ENCODE data around the gene KSR1. TPM values are rescaled to one million over a fixed set of nuclear protein-coding genes. Genes with fewer than 3 reads are reported as not detected.

KSR1 gene
- total and polyA plus RNA-seq, 10 of the 15 experiments (the other 5 are each of a cell fraction or from before 2014, with no cell fraction given): 0.97 to 66.6 (median 22.9) TPM

DNA sequence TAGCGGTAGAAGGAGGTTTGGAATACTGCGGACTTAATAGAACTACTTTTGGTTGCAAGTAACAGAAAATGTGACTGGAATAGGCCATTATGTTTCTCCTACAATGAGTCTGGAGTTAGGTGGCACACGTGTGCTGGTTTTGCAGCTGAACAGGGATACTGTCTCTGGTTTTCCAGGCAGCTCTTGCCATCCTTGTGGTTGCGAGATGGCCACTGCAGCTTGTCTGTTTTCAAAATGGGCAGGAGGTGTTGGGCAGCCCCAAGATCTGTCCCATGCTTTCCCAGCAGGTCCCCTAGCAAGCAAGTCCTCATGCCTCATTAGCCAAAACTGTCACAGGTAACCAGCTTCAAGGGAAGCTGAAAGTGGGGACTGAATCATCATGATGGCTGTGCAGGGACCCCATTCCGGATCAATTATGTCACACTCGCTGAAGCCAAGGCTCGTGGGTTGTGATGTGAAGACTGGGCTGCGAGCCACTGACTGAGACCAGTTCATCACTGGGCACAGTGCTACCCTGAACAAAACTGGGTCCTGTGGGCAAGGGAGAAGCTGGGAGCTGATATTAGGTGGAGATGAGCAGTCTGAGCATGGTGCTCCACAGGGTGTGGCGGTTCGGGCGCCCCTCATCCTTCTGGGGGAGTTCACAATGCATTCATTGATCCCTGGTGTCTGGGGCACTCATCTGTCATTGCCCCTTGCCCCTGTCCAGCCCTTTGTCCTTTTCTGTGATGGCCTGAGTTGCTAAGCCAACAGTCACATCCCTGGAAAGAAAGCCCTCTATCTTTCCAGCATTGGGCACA, 82.1 kb downstream of the KSR1 start:
- peaks cover 32% of the 10 kb centered on the region for H3K4me1 ChIP-seq (ENCODE audit: control insufficient read depth, insufficient read depth, low read length)
- TF ChIP-seq STAT1 (conservative IDR thresholded peaks at IDR 0.05) (no peak), ATF7 (IDR thresholded peaks at IDR 0.05; ENCODE audit: low read depth) (no peak), ASH2L (IDR thresholded peaks at IDR 0.05; ENCODE audit: borderline replicate concordance, low read depth) (no peak), RCOR1 (conservative IDR thresholded peaks at IDR 0.05; ENCODE audit: low read depth, low read length) (no peak), HCFC1 (IDR thresholded peaks at IDR 0.05; ENCODE audit: low read length) (no peak), NFYA (IDR thresholded peaks at IDR 0.05; ENCODE audit: borderline replicate concordance, low read depth, low read length) (no peak)
- TF ChIP-seq, protein P1, sequence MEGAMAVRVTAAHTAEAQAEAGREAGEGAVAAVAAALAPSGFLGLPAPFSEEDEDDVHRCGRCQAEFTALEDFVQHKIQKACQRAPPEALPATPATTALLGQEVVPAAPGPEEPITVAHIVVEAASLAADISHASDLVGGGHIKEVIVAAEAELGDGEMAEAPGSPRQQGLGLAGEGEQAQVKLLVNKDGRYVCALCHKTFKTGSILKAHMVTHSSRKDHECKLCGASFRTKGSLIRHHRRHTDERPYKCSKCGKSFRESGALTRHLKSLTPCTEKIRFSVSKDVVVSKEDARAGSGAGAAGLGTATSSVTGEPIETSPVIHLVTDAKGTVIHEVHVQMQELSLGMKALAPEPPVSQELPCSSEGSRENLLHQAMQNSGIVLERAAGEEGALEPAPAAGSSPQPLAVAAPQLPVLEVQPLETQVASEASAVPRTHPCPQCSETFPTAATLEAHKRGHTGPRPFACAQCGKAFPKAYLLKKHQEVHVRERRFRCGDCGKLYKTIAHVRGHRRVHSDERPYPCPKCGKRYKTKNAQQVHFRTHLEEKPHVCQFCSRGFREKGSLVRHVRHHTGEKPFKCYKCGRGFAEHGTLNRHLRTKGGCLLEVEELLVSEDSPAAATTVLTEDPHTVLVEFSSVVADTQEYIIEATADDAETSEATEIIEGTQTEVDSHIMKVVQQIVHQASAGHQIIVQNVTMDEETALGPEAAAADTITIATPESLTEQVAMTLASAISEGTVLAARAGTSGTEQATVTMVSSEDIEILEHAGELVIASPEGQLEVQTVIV (IDR thresholded peaks at IDR 0.05; ENCODE audit: borderline replicate concordance, partially characterized antibody): no peak
- TF ChIP-seq, protein P2, sequence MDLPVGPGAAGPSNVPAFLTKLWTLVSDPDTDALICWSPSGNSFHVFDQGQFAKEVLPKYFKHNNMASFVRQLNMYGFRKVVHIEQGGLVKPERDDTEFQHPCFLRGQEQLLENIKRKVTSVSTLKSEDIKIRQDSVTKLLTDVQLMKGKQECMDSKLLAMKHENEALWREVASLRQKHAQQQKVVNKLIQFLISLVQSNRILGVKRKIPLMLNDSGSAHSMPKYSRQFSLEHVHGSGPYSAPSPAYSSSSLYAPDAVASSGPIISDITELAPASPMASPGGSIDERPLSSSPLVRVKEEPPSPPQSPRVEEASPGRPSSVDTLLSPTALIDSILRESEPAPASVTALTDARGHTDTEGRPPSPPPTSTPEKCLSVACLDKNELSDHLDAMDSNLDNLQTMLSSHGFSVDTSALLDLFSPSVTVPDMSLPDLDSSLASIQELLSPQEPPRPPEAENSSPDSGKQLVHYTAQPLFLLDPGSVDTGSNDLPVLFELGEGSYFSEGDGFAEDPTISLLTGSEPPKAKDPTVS (IDR thresholded peaks at IDR 0.05; ENCODE audit: low read depth, low read length): no peak
- TF ChIP-seq, protein P3, sequence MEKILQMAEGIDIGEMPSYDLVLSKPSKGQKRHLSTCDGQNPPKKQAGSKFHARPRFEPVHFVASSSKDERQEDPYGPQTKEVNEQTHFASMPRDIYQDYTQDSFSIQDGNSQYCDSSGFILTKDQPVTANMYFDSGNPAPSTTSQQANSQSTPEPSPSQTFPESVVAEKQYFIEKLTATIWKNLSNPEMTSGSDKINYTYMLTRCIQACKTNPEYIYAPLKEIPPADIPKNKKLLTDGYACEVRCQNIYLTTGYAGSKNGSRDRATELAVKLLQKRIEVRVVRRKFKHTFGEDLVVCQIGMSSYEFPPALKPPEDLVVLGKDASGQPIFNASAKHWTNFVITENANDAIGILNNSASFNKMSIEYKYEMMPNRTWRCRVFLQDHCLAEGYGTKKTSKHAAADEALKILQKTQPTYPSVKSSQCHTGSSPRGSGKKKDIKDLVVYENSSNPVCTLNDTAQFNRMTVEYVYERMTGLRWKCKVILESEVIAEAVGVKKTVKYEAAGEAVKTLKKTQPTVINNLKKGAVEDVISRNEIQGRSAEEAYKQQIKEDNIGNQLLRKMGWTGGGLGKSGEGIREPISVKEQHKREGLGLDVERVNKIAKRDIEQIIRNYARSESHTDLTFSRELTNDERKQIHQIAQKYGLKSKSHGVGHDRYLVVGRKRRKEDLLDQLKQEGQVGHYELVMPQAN (conservative IDR thresholded peaks at IDR 0.05): no peak
- H3K27me3 ChIP-seq (replicated peaks in 1 of 2; ENCODE audit: control insufficient read depth in 2 of 2, insufficient read depth in 2 of 2, low read length in 1 of 2): no peaks in the 10 kb centered on the region
- ATAC-seq (no peak), DNase-seq (ENCODE audit: low read depth, low spot score) (no peak), FAIRE-seq (no peak)
- ChIA-PET POLR2A (interaction anchor here (1.3 to 1.7 kb wide), 3 partner anchors 11 to 61 kb away, joined by 4 read pairs; no protein-coding TSS in a partner anchor), SMC1A (ENCODE audit: uncharacterized antibody, unreplicated experiment) (no interaction called here), RAD21 (ENCODE audit: unreplicated experiment) (no interaction called here), CTCF (interaction anchor here (1.4 kb wide), 1 partner anchor 83 kb away, joined by 4 read pairs; no protein-coding TSS in a partner anchor)
- no peak overlapping the region for H3K4me3 ChIP-seq
- H3K4me2 ChIP-seq (ENCODE audit: control insufficient read depth, insufficient read depth): no peak overlapping the region
- H3K9me3 ChIP-seq (replicated peaks; ENCODE audit: control insufficient read depth, insufficient read depth, low read length): no peaks in the 10 kb centered on the region
- intact Hi-C loops (cut with micrococcal nuclease; ENCODE audit: unreplicated experiment): no loop called here
- BruUV-seq (replicated peaks): no TSS peak
- no peak overlapping the region for H2AFZ ChIP-seq (ENCODE audit: control insufficient read depth, low read depth, low read length)
- H4K20me1 ChIP-seq (ENCODE audit: control insufficient read depth, insufficient read depth): peaks cover 25% of the 10 kb centered on the region
- H3K27ac ChIP-seq (ENCODE audit: control insufficient read depth, insufficient read depth): no peak overlapping the region
- H3K36me3 ChIP-seq (ENCODE audit: control insufficient read depth in 2 of 2, insufficient read depth in 2 of 2, low read length in 1 of 2): peaks cover 0 to 2% of the 10 kb centered on the region in 2 experiments; a peak in 2 of 4 replicates
- in situ Hi-C loops (cut with MboI): no loop called here
- H3K79me2 ChIP-seq (ENCODE audit: control insufficient read depth, insufficient read depth, low read length): peaks cover 26% of the 10 kb centered on the region
- 85% methylated on average over 11 of the region's 11 CpGs for WGBS (ENCODE audit: insufficient coverage, insufficient replicate concordance, low lambda C conversion rate, missing lambda C conversion rate)
- H3K9ac ChIP-seq (ENCODE audit: control insufficient read depth, insufficient read depth, low read length): no peak overlapping the region

All from GM12878 (cell line).